ENCODE measurements around the gene CDH4. TPM values are rescaled to one million over a fixed set of nuclear protein-coding genes. Genes with fewer than 3 reads are reported as not detected.

Gene CDH4
- total RNA-seq, 1 experiment from 2014 or later: 5.3 TPM

GRCh38 chr20:61643656-61644377, 391.8 kb downstream of the CDH4 start:
- ATAC-seq (no peak), DNase-seq (ENCODE audit: low spot score) (no peak)
- POLR2A ChIA-PET: no interaction called here
- Mint-ChIP-seq H3K9me3 (peaks cover 18% of the 10 kb centered on the region), H3K4me3 (no peak overlapping the region), H3K36me3 (peaks cover 5% of the 10 kb centered on the region; the same call in 1 of the 2 replicates), H3K27me3 (ENCODE audit: low read depth) (peaks cover 34% of the 10 kb centered on the region), H3K27ac (no peak overlapping the region), H3K4me1 (peaks cover 7% of the 10 kb centered on the region; the same call in 1 of the 2 replicates)
- CTCF ChIA-PET: no interaction called here
- no peak for TF ChIP-seq ZNF425 (CRISPR knock-in tag; conservative IDR thresholded peaks at IDR 0.05)
- TF ChIP-seq SP1 (CRISPR knock-in tag; conservative IDR thresholded peaks at IDR 0.05): no peak
- no peak for TF ChIP-seq PRDM15 (CRISPR knock-in tag; IDR thresholded peaks at IDR 0.05)
- no peak for TF ChIP-seq SMAD4 (CRISPR knock-in tag; IDR thresholded peaks at IDR 0.05)
- no peak for TF ChIP-seq ETV6 (CRISPR knock-in tag; IDR thresholded peaks at IDR 0.05)
- TF ChIP-seq MXD4 (CRISPR knock-in tag; IDR thresholded peaks at IDR 0.05; ENCODE audit: borderline replicate concordance): no peak
- TF ChIP-seq ZNF281 (CRISPR knock-in tag; IDR thresholded peaks at IDR 0.05): no peak
- no peak for TF ChIP-seq CREM (CRISPR knock-in tag; IDR thresholded peaks at IDR 0.05)
- no peak for TF ChIP-seq ZNF396 (CRISPR knock-in tag; IDR thresholded peaks at IDR 0.05; ENCODE audit: borderline replicate concordance)
- TF ChIP-seq EMX1 (CRISPR knock-in tag; IDR thresholded peaks at IDR 0.05): no peak
- TF ChIP-seq ZNF219 (CRISPR knock-in tag; IDR thresholded peaks at IDR 0.05; ENCODE audit: borderline replicate concordance): no peak
- no peak for TF ChIP-seq NFE2L1 (CRISPR knock-in tag; IDR thresholded peaks at IDR 0.05)
- no peak for TF ChIP-seq ELF4 (CRISPR knock-in tag; IDR thresholded peaks at IDR 0.05; ENCODE audit: low read depth)
- TF ChIP-seq ZNF263 (CRISPR knock-in tag; IDR thresholded peaks at IDR 0.05; ENCODE audit: low read depth): no peak
- no peak for TF ChIP-seq CTCF (IDR thresholded peaks at IDR 0.05)
- no peak for TF ChIP-seq NR3C1 (CRISPR knock-in tag; conservative IDR thresholded peaks at IDR 0.05; ENCODE audit: low read depth)
- TF ChIP-seq HMGXB4 (CRISPR knock-in tag; IDR thresholded peaks at IDR 0.05): no peak
- no peak for TF ChIP-seq HMGA2 (CRISPR knock-in tag; IDR thresholded peaks at IDR 0.05)
- no peak for TF ChIP-seq ZNF138 (CRISPR knock-in tag; conservative IDR thresholded peaks at IDR 0.05)
- TF ChIP-seq GRHL2 (CRISPR knock-in tag; IDR thresholded peaks at IDR 0.05; ENCODE audit: insufficient replicate concordance, severe bottlenecking): no peak
